Colonic mucosa (tissue), 4 donors: ENCODE data around the gene MDM2. TPM values are rescaled to one million over a fixed set of nuclear protein-coding genes. Genes with fewer than 3 reads are reported as not detected.

Source experiments
- DNase-seq: peaks from one replicate; pipeline ENCODE4 v3.0.0-alpha.2; 2020
- H3K27ac ChIP-seq: fragments of 200-600 bp; one replicate; pipeline ENCODE4 v1.8.0; 2021
- H3K27me3 ChIP-seq: fragments of 200-600 bp; one replicate; pipeline ENCODE4 v1.8.0; 2021
- H3K36me3 ChIP-seq: fragments of 200-600 bp; one replicate; pipeline ENCODE4 v1.8.0; 2021
- H3K4me1 ChIP-seq: fragments of 200-600 bp; one replicate; pipeline ENCODE4 v1.8.0; 2021; ENCODE audit warnings: mild to moderate bottlenecking
- H3K4me3 ChIP-seq: fragments of 200-600 bp; one replicate; pipeline ENCODE4 v1.8.0; 2021
- H3K9ac ChIP-seq, 2 donors: one replicate each; pipeline ENCODE4 v1.7.0; 2013; ENCODE audit warnings: control low read depth in 2 of 2, low read depth in 2 of 2, low read length in 2 of 2
- H3K9me3 ChIP-seq: fragments of 200-600 bp; one replicate; pipeline ENCODE4 v1.8.0; 2021
- intact Hi-C: fragments of 100-400 bp; cut with DNase I; formaldehyde crosslinking; loops from one replicate; pipeline ENCODE4 v1.14.1; 2022
- total RNA-seq, 2 donors: library from RNA; stranded (reverse); fragmentation: NEBNext Ultra II Directional in 1 of 2; extraction: Animal tissue kit (Norgen Biotek cat#: 25700) in 1 of 2; gene quantifications; one replicate each; pipeline ENCODE4 v1.2.1, GENCODE V29; 2021
- TF ChIP-seq, protein P1 (sequence below): fragments of 200-600 bp; IDR thresholded peaks from one replicate; pipeline ENCODE4 v1.8.0; 2022; ENCODE audit warnings: antibody characterized with exemption, mild to moderate bottlenecking
- donor health status: healthy.
- donor health status: DM: no; HTN: no; CAD: no.
- donor health status: DM: no; HTN: no; CAD: no.

Gene MDM2
- total RNA-seq, 2 donors from 2014 or later: 94.8 to 107 TPM

DNA sequence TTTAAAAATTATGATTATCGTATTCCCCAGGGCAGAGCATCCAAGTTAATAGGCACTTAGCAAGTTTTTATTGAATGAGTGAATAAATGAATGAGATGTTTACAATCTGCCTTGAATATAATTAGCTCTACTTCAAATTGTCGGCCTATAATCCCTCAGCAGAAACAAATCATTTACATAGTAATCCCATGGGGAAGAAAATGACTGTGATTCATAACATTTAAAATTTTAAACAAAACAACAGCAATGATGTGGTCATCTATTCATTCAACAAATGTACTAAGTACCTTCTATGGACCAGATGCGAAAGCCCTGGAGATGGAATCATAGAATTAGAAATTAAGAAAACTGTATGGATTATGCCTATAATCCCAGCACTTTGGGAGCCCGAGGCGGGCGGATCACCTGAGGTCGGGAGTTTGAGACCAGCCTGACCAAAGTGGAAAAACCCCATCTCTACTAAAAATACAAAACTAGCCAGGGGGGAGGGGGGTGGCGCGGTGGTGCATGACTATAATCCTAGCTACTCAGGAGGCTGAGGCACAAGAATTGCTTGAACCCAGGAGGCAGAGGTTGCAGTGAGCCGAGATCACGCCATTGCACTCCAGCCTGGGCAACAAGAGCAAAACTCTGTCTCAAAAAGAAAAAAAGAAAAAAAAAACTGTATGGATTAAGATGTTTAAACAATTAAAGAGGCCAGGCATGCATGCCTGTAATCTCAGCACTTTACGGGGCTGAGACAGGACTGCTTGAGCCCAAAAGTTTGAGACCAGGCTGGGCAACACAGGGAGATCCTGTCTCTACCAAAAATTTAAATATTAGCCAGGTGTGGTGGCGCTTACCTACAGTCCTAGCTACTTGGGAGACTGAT is 17.7 kb upstream of the MDM2 start:
- H3K27me3 ChIP-seq: no peaks in the 10 kb centered on the region
- TF ChIP-seq, protein P1, sequence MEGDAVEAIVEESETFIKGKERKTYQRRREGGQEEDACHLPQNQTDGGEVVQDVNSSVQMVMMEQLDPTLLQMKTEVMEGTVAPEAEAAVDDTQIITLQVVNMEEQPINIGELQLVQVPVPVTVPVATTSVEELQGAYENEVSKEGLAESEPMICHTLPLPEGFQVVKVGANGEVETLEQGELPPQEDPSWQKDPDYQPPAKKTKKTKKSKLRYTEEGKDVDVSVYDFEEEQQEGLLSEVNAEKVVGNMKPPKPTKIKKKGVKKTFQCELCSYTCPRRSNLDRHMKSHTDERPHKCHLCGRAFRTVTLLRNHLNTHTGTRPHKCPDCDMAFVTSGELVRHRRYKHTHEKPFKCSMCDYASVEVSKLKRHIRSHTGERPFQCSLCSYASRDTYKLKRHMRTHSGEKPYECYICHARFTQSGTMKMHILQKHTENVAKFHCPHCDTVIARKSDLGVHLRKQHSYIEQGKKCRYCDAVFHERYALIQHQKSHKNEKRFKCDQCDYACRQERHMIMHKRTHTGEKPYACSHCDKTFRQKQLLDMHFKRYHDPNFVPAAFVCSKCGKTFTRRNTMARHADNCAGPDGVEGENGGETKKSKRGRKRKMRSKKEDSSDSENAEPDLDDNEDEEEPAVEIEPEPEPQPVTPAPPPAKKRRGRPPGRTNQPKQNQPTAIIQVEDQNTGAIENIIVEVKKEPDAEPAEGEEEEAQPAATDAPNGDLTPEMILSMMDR: no peak
- intact Hi-C loops: no loop called here
- no peak for DNase-seq
- no peak overlapping the region for H3K9ac ChIP-seq
- no peak overlapping the region for H3K27ac ChIP-seq
- no peaks in the 10 kb centered on the region for H3K4me1 ChIP-seq
- H3K9me3 ChIP-seq: no peaks in the 10 kb centered on the region
- no peaks in the 10 kb centered on the region for H3K36me3 ChIP-seq
- H3K4me3 ChIP-seq: no peak overlapping the region

DNA sequence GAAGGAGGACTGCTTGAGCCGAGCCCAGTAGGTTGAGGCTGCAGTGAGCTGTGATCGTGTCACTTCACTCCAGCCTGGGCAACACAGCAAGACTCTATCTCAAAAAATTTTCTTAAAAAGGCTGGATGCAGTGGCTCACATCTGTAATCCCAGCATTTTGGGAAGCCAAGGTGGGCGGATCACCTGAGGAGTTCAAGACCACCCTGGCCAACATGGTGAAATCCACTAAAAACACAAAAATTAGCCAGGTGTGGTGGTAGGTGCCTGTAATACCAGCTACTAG is 17.1 kb upstream of the MDM2 start:
- DNase-seq: no peak
- intact Hi-C loops: no loop called here
- TF ChIP-seq, protein P1: no peak
- no peaks in the 10 kb centered on the region for H3K27me3 ChIP-seq
- H3K9ac ChIP-seq: no peak overlapping the region
- no peak overlapping the region for H3K4me3 ChIP-seq
- no peaks in the 10 kb centered on the region for H3K9me3 ChIP-seq
- H3K36me3 ChIP-seq: no peaks in the 10 kb centered on the region
- H3K27ac ChIP-seq: no peak overlapping the region
- no peaks in the 10 kb centered on the region for H3K4me1 ChIP-seq

DNA sequence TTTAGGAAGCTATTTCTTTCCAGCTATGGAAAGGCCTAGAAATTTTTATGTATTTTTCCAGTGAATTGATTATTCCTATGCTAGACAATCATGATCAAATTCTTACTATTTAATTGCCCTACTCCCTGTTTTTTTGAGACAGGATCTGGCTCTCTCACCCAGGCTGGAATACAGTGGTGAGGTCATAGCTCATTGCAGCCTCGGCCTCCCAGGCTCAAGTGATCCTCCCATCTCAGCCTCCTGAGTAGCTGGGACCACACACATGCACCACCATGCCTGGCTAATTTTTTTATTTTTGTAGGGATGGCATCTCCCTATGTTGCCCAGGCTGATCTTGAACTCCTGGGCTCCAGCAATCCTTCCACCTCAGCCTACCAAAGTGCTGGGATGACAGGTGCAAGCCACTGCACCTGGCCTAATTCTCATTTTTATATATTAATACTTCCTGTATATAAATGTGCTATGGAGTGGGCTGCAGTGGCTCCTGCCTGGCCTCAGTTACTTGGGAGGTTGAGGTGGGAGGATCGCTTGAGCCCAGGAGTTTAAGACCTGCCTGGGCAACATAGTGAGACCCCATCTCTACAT is 16.0 kb upstream of the MDM2 start:
- Histone ChIP-seq H3K9ac (no peak overlapping the region), H3K4me1 (no peaks in the 10 kb centered on the region), H3K27me3 (no peaks in the 10 kb centered on the region), H3K9me3 (no peaks in the 10 kb centered on the region), H3K27ac (no peak overlapping the region), H3K4me3 (no peak overlapping the region), H3K36me3 (no peaks in the 10 kb centered on the region)
- TF ChIP-seq, protein P1: no peak
- intact Hi-C loops: no loop called here
- DNase-seq: no peak

DNA sequence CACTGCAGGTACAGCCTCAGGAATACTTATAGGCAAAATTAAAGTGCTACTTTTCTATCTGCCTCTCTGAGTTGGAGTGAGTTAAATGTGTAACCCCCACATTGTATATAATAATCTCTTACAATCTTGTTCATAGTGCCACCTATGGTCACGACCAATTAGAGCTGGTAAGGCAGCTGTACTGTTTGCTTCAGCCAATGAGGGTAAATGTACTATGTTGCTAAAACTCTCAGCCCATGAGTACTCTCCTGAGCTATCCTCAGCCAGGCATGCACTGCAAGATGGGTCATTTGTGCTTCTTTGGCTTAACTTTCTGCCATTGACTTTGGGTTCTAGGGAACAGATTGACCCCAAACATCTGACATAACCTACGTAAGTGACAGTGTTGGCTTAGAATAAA is 15.0 kb upstream of the MDM2 start:
- intact Hi-C loops: no loop called here
- TF ChIP-seq, protein P1: no peak
- DNase-seq: no peak

DNA sequence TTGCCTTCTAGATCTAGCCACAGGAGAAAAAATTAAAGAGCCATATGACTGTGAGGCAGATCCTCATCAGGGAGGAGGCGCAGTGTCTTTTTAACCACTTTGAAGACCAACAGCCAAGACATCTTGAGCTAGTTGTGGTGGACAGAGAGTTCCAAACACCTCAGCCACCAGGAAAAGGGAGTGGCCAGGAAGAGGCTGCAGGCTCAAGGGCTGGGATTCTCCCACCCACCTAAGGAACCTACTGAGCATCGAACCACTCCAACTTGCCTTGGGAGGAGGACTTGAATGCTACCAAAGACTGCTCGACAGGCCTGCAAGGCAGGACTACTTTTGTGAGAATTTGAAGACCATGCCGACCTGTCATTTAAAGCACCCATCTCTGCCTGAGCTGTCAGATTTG is 14.5 kb upstream of the MDM2 start:
- no peaks in the 10 kb centered on the region for H3K4me1 ChIP-seq
- no peak overlapping the region for H3K4me3 ChIP-seq
- no peaks in the 10 kb centered on the region for H3K36me3 ChIP-seq
- DNase-seq: no peak
- intact Hi-C loops: no loop called here
- TF ChIP-seq, protein P1: no peak
- H3K9me3 ChIP-seq: no peaks in the 10 kb centered on the region
- H3K27ac ChIP-seq: no peak overlapping the region
- no peak overlapping the region for H3K9ac ChIP-seq
- H3K27me3 ChIP-seq: no peaks in the 10 kb centered on the region

More for the DNA sequence above, 15.0 kb upstream of the MDM2 start:
- Histone ChIP-seq H3K27ac (no peak overlapping the region), H3K36me3 (no peaks in the 10 kb centered on the region), H3K4me3 (no peak overlapping the region), H3K27me3 (no peaks in the 10 kb centered on the region), H3K4me1 (no peaks in the 10 kb centered on the region), H3K9ac (no peak overlapping the region), H3K9me3 (no peaks in the 10 kb centered on the region)
